GM18502 (cell line): Measurements from ENCODE around the gene SNX33.
"Not testable (repeated sequence)": the region's sequence is repeated elsewhere in the genome, so short reads cannot be mapped to it uniquely, and the experiment has no call there.

ENCODE experiments used
- ATAC-seq: cut with Tn5 transposase; IDR thresholded peaks from one replicate; pipeline ENCODE4 v1.9.1; 2021; ENCODE audit warnings: mild to moderate bottlenecking; ENCODE audit not compliant: unreplicated experiment, poor library complexity

SNX33 gene

DNA sequence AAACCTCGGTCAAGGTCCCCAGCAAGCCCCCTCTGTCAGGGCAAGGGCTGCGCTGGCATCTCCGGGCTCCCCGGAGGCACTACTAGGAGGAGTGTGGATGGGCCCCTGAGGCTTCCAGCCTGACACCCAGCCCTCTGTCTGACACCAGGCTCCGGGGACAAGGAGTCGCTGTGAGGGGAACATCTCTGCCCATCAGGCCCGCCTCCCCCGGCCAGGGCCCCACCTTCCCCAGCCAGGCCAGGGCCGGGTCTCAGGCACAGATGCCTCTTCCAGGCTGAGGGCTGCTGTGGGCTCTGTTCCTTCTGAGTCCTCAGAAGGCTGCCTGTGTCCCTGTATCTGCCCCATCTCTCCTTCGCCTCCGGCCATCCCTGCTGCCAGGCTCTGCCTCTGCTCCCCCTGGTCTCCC, 49.1 kb downstream of the SNX33 start:
- no peak for ATAC-seq

DNA sequence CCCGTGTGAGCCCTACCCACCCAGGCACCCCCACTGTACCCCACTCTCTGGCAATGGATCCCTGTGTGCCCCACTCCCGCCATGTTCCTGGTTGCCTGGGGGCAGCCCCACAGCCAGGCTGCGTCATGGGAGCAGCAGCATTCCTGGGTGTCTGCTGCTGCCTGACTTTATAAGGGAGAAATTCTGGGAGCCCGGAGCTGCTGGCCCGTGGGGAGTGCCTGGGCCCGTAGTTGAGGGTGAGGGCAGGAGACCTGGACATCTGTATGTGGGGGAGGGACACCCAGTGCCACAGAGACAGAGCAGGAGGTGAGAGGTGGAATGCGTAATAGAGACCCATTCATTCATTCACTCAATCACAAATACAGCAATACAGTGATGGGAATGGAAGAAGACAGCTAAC, 49.8 kb downstream of the SNX33 start:
- no peak for ATAC-seq

DNA sequence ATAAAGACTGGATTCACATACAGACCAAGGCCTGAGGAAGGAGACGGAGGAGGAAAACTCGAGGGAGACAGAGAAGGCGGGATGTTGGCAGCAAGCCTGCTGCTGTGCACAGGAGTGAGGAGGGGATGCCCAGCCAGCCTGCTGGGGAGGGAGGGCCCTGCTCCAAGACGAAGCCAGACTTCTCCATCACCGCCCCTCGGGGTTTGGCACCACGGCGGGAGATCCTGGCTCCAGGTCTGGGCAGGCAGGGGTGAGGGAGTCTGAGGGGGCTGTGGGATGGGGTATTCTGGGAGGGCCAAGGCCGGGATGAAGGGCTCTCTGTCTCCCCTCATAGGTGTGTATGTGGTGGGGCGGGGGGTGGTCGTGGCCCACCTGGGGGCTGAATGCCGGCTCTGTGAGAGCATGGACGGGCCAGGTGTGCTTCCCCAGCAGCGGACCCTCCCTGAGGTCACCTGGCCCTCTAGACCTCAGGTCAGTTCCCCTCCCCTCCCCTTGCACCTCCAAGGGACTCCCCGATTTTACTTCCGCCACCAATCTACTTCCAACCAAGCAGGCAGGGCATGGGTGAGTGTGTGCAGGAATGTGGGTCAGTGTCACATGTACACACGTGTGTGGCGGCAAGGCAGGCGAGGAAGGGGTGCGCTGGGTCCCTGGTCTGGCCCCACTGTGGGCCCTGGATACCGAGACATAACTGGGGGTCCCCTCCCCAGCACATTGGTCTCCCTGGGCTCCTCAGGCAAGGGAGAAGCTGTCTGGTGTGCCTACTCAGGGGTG, 50.4 kb downstream of the SNX33 start:
- not testable (repeated sequence) for ATAC-seq

GRCh38 chr15:75699517-75699916, 51.8 kb downstream of the SNX33 start:
- ATAC-seq, result not testable (repeated sequence)

DNA sequence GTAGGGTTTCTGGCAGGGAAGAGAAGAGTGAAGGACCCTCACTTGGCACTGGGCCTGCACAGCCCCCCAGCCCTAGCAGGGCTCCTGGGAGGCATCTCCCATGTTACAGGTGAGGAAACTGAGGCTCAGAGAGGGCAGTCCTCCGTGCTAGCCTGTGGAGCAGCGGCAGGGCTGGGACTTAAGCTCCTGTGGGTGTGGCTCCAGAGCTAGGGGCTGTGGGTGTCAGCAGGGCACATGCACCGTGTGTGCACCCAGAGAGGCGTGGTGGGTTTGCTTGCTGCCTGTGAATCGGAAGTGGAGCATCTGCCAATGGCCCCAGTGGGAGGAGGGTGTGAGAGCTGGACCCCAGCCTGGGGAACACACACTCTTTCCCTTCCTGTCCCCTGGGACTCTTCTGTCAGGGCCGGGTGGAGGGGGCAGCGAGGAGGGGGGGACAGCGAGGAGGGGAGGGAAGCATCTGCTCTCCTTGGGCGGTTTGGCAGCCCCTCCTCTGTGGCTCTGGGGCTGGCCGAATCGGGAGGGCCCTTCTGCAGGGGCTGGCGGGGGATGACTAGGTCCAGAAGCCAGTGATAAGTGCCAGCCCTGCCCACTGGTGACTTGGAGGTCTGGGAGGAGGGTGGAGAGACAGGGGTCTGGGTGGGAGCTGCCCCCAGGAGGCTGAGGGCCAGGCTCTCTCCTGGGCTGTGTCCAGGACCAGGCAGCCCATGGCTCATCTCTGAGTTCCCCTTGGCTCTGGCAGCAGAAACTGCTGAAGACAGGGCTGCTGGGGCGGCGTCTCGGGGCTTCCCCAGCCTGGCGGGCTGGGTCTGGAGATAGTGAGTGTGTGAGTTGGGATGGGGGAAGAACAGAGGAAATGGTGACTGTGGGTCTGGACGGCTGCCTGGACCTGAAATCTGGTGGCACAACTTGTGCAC, 52.5 kb downstream of the SNX33 start:
- peak; percentile 51 for ATAC-seq

DNA sequence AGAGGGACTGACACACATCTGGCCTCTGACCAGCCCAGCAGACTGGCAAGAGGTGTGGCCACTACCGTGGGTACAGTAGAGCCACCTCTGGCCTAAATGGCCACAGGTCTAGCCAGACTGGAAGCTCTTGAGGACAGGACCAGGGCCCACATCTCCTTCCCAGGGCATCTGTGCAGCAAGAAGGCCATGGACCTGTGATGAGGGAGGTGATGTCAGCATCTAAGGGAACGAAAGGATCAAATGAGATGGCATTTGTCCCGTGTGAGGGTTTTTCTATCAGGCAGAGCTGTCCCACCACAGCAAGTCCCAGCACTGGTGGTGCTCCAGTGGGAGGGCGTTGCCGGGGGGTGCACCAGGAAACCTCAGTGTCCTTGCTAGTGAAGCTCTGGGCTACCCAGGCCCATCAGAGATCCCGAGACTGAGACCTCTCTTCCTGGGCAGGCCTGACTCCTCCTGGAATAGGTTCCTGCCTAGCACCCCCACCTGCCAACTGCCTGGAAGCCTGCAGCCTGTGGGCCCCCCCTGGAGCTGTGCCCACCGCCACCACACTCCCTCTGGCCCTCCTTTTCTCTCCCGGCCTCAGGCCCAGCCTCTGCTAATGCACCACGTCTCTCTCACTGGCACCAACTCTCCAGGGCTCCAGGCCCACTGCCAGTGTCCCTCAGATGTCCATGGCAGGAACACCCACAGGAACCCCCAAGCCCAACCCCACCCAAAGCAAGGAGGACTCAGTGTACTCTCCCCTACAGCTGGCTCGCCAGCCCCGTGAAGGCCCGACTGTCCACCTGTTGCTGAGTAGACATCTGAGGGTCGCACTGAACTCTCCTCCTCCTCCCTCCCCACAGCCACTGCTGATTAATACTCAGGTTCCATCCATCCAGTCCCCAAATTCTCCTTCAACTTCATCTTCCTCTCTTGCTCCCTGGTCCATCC, 53.6 kb downstream of the SNX33 start:
- ATAC-seq, result not testable (repeated sequence)

GRCh38 chr15:75702436-75702835, 54.7 kb downstream of the SNX33 start:
- ATAC-seq, result no peak

DNA sequence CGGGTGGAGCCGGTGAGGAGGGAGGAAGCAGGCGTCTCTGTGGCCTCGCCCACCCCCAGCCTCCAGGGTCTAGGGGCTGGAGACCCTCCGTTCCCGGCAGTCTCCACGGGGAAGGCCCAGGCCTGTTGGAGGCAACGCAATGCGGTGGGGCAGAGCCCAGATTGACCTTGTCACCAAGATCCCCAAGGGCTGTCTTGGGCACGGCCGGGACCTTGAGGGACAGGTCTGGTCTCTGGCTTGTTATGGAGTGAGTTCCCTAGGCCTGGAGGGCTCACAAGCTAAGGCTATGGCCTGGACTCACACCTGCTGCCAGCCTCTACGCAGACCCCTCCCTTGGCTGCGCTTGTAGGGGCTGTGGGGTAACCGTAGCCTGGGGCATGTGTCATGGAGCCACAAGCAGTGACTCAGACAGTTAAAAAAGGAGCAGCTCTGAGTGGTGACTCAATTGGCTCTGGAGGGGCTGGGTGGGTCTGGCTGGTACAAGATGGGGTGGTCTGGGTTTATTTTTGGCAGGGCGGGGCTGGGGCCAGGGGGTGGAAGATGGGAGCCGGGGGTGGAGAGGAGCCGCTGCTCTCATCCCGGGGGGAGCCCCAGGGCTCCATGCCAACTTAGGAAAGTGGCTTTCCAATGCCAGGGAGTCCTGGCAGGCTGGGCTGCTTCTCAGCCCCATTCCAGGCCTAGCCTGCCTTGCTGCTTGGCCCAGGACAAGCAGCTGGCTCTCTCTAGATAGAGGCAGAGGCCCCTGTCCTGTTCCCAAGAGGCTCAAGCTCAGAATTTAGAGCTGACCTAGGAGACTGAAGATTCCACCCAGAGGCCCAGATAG, 55.9 kb downstream of the SNX33 start:
- not testable (repeated sequence) for ATAC-seq

DNA sequence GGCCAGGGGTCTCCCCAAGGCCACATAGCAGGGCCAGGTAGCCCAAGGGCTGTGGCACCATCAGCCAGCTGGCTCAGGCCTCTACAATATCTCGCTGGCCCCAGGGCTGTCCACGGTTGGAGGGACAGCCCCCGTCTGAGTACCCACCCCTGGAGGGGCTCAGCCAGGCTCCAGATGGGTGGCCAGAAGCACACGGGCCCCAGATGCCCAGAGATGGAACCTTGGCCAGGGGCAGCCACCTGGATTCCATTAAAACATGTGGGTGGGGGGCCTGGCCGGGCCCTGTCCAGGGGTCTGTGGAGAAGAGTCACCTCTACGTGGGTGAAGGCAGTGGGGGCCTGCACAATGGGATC, 56.5 kb downstream of the SNX33 start:
- no peak for ATAC-seq

DNA sequence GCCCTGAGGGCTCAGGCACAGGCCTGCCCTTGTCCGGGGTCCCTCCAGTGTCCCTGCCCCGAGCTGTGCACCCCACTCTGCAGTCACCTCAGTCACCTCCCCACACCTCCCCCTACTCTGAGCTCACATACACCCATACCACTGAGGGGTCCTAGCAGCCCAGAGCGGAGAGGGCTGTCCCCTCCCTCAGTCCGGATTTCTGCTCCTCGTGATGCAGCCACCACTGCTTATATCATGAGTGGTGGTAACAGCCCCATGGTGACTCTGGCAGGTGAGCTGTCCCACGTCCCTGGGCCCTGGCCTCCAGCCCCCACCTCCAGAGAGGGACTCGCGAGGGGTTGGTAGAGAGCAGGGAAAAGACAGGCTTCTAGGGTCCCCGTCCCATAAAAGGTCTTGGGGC, 56.9 kb downstream of the SNX33 start:
- ATAC-seq, result no peak

DNA sequence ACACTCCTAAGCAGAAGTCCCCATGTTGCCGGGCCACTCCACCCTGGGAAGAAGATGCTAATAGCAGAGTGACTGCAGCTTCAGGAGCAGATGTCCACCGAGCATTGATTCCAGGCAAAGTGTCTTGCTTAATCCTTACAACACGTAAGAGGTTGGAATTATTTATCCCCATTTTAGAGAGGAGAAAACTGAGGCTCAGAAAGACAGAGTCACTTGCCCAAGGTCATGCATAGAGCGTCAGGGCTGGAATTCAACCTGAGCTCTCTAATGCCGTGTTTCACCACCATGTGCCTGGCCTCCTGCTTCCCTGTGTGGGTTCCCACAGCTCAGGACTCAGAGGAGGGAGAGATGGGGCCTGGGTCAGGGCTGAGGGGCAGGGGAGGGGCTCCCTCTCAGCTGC, 57.7 kb downstream of the SNX33 start:
- not testable (repeated sequence) for ATAC-seq

DNA sequence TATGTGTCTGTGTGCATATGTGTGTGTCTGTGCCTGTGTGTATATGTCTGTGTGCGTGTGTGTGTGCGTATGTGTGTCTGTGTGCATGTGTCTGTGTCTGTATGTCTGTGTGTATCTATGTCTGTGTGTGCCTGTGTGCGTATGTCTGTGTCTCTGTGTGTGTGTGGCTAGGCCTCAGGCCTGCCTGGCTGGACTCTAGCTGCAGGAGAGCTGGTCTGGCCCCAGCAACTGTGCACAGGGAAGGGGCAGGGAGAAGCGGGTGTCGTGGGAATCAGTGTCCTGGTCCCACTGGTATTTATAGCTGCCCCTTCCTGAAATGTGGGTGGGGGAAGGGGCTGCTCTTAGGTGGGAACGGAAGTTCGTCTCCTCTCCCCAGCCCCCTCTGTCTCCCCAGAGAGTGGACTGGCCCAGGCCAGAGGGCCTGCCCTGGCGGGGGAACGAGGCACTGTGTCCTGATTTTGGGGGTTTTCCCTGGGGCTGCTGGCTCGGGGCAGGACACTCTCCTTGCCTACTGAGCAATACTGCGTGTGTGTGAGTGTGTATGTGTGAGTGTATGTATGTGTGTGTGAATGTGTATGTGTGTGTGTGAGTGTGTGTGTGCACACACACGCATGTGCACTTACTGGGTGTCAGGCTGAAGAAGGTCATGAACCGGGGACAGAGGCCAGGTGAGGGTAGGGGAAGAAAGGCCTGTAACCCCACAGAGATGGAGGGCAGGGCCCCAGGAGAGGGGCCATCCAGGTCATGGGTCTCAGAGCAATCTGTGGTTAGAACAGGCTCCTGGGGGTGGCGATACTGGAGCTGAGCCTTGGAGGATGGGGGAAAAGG, 58.4 kb downstream of the SNX33 start:
- ATAC-seq, result no peak

DNA sequence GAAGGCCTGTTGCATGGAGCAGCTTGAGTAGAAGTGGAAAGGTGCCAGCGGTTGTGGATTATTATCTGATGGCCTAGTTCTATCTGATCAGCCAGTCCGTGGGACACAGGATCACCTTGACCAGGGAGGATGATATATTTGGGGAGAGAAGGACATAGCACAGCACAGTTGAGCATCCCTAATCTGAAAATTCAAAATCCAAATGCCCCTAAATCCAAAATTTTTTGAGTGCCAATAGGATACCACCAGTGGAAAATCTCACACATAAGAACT, 58.9 kb downstream of the SNX33 start:
- ATAC-seq, result no peak

DNA sequence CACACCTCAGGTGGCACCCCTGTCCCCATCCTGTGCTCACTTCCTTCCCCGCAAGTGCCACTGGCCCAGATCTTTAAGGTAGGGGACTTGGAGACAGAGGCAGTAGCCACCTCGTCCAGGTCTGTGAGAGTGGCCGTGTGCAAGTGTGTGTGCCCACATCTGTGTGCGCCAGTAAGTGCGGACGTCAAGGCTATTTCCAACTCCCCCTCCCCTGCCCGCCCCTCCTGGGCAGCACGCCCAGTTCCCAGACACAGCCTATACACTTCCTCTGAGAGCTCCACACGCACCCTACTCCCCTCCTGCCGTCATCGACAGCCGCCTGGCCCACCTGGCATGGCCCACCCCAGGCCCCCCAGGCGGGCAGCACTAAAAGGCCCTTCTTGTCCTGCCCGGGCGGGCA, 61.7 kb downstream of the SNX33 start:
- ATAC-seq, result not testable (repeated sequence)

- ATAC-seq, result not testable (repeated sequence)
Observed at GRCh38 chr15:75710874-75711273, 63.2 kb downstream of the SNX33 start.

- not testable (repeated sequence) for ATAC-seq
Observed at GRCh38 chr15:75711495-75711894, 63.8 kb downstream of the SNX33 start.
